22Rv1 (cell line): ENCODE data around the gene CCR5.

Source experiments
- ZFX ChIP-seq: fragments of 450-650 bp; IDR thresholded peaks from 2 replicates; pipeline ENCODE4 v1.6.1; 2017; ENCODE audit warnings: antibody characterized with exemption, borderline replicate concordance
- TF ChIP-seq, protein P1 (sequence below): fragments of 450-650 bp; IDR thresholded peaks from 2 replicates; pipeline ENCODE4 v1.5.1; 2017; ENCODE audit warnings: mild to moderate bottlenecking

DNA sequence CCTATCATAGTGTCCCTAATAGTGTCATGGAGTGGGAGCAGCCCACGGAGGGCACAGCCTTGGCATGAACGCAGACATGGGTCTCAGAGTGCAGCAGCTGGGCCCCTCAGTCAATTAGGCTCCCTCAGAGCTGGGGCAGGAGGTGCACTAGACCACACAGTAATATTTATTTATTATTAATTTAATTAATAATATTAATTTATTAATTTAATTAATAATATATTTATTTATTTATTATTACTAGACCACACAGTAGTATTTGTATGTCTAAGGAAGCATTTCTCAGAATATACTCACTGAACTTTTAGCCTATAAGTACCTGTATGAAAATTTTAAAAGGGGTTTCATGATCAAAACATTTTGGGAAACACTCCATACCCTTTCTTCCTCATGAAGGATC is 30.8 kb downstream of the CCR5 start:
- TF ChIP-seq, protein P1, sequence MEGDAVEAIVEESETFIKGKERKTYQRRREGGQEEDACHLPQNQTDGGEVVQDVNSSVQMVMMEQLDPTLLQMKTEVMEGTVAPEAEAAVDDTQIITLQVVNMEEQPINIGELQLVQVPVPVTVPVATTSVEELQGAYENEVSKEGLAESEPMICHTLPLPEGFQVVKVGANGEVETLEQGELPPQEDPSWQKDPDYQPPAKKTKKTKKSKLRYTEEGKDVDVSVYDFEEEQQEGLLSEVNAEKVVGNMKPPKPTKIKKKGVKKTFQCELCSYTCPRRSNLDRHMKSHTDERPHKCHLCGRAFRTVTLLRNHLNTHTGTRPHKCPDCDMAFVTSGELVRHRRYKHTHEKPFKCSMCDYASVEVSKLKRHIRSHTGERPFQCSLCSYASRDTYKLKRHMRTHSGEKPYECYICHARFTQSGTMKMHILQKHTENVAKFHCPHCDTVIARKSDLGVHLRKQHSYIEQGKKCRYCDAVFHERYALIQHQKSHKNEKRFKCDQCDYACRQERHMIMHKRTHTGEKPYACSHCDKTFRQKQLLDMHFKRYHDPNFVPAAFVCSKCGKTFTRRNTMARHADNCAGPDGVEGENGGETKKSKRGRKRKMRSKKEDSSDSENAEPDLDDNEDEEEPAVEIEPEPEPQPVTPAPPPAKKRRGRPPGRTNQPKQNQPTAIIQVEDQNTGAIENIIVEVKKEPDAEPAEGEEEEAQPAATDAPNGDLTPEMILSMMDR, result no peak
- TF ChIP-seq ZFX, result no peak
